HG02970 (cell line): Measurements from ENCODE around the gene CBFA2T3.

Source experiments
- ATAC-seq: cut with Tn5 transposase; IDR thresholded peaks from one replicate; pipeline ENCODE4 v1.9.1; 2021; ENCODE audit warnings: mild to moderate bottlenecking, moderate library complexity, moderate number of reproducible peaks; ENCODE audit not compliant: unreplicated experiment, low FRiP score

The CBFA2T3 gene

GRCh38 chr16:88834670-88835069 lies 142.3 kb downstream of the CBFA2T3 start:
- no peak for ATAC-seq

- no peak for ATAC-seq
These were observed 143.9 kb downstream of the CBFA2T3 start for GRCh38 chr16:88833086-88833485.

GRCh38 chr16:88831838-88832237 lies 145.2 kb downstream of the CBFA2T3 start:
- ATAC-seq, result no peak

- no peak for ATAC-seq
These were observed 146.2 kb downstream of the CBFA2T3 start for GRCh38 chr16:88830783-88831182.

- ATAC-seq, result no peak
These were observed 146.7 kb downstream of the CBFA2T3 start for GRCh38 chr16:88830258-88830657.

- ATAC-seq, result no peak
These were observed 148.3 kb downstream of the CBFA2T3 start for GRCh38 chr16:88828711-88829110.

- no peak for ATAC-seq
These were observed 149.3 kb downstream of the CBFA2T3 start for GRCh38 chr16:88827727-88828126.

GRCh38 chr16:88826070-88826840 lies 150.8 kb downstream of the CBFA2T3 start:
- no peak for ATAC-seq

- ATAC-seq, result no peak
These were observed 151.9 kb downstream of the CBFA2T3 start for GRCh38 chr16:88825146-88825545.
